ENCODE data around the gene C19orf81. TPM values are rescaled to one million over a fixed set of nuclear protein-coding genes. Genes with fewer than 3 reads are reported as not detected.

The C19orf81 gene
- total and polyA plus RNA-seq, 9 of the 15 experiments (the other 6 are each of a cell fraction or from before 2014, with no cell fraction given), result 2.5 to 42.9 (median 33.0) TPM; not detected in 4

GRCh38 chr19:50657712-50658440 is 8.6 kb downstream of the C19orf81 start (continued):
- no peak for TF ChIP-seq REST (IDR thresholded peaks at IDR 0.05; ENCODE audit: borderline replicate concordance)
- peak; percentile 71; the same call in 1 of the 2 replicates for TF ChIP-seq REST (CRISPR knock-in tag; IDR thresholded peaks at IDR 0.05; ENCODE audit: low read depth)
- peak; percentile 73 for TF ChIP-seq EP400 (IDR thresholded peaks at IDR 0.05)
- no peak for TF ChIP-seq ZNF507 (tag; conservative IDR thresholded peaks at IDR 0.05)
- TF ChIP-seq AFF1 (IDR thresholded peaks at IDR 0.05; ENCODE audit: low read depth in 1 of 2, partially characterized antibody in 2 of 2), result peak in 1 of 2 experiments; percentile 11
- TF ChIP-seq, protein P1, sequence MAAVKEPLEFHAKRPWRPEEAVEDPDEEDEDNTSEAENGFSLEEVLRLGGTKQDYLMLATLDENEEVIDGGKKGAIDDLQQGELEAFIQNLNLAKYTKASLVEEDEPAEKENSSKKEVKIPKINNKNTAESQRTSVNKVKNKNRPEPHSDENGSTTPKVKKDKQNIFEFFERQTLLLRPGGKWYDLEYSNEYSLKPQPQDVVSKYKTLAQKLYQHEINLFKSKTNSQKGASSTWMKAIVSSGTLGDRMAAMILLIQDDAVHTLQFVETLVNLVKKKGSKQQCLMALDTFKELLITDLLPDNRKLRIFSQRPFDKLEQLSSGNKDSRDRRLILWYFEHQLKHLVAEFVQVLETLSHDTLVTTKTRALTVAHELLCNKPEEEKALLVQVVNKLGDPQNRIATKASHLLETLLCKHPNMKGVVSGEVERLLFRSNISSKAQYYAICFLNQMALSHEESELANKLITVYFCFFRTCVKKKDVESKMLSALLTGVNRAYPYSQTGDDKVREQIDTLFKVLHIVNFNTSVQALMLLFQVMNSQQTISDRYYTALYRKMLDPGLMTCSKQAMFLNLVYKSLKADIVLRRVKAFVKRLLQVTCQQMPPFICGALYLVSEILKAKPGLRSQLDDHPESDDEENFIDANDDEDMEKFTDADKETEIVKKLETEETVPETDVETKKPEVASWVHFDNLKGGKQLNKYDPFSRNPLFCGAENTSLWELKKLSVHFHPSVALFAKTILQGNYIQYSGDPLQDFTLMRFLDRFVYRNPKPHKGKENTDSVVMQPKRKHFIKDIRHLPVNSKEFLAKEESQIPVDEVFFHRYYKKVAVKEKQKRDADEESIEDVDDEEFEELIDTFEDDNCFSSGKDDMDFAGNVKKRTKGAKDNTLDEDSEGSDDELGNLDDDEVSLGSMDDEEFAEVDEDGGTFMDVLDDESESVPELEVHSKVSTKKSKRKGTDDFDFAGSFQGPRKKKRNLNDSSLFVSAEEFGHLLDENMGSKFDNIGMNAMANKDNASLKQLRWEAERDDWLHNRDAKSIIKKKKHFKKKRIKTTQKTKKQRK (IDR thresholded peaks at IDR 0.05; ENCODE audit: borderline replicate concordance, low read depth, low read length), result peak; percentile 85
- peak; percentile 53; the same call in 1 of the 2 replicates for TF ChIP-seq ZBTB12 (CRISPR knock-in tag; IDR thresholded peaks at IDR 0.05)
- no peak for TF ChIP-seq NR2C1 (IDR thresholded peaks at IDR 0.05)
- TF ChIP-seq NR2C1 (tag; IDR thresholded peaks at IDR 0.05), result 0 out of 2 replicates have a peak, but pooled peaks have one; percentile 20
- peak; percentile 60; the same call in 1 of the 2 replicates for TF ChIP-seq CBX1 (IDR thresholded peaks at IDR 0.05; ENCODE audit: low read depth)

Measured in K562 (cell line).